PC-3 (cell line): ENCODE measurements around the gene NNAT. TPM values are rescaled to one million over a fixed set of nuclear protein-coding genes. Genes with fewer than 3 reads are reported as not detected.

Experiments
- ATAC-seq: fragments of 200-7000 bp; cut with Tn5 transposase; 2 replicates; pipeline ENCODE4 v1.9.1; 2020; ENCODE audit warnings: mild to moderate bottlenecking, moderate library complexity
- BruUV-seq: library from RNA; stranded (reverse); fragments of 400-500 nt; replicated peaks from 2 replicates; lab custom pipeline; 2021; lab: Mats Ljungman, UMichigan
- CTCF ChIA-PET: fragments of 300-600 bp; sonication (Branson Sonifier 250); formaldehyde crosslinking; loops from one replicate; lab custom pipeline; 2022; ENCODE audit warnings: antibody characterized with exemption; lab: Charles Lee
- POLR2A ChIA-PET: fragments of 300-600 bp; sonication (Branson Sonifier 250); formaldehyde crosslinking; loops from one replicate; lab custom pipeline; 2022; ENCODE audit warnings: antibody characterized with exemption; ENCODE audit not compliant: unreplicated experiment; lab: Charles Lee
- DNase-seq: peaks from one replicate; pipeline ENCODE4 v3.0.0-alpha.2; 2015
- H2AFZ ChIP-seq: fragments of 300-600 bp; sonication (generic); 2 replicates; pipeline ENCODE4 v1.6.0; 2016; ENCODE audit warnings: antibody characterized with exemption, low read length
- H3F3A ChIP-seq: fragments of 300-600 bp; sonication (generic); one replicate; pipeline ENCODE4 v1.6.0; 2017; ENCODE audit warnings: antibody characterized with exemption, low read length, control low read depth, mild to moderate bottlenecking; ENCODE audit not compliant: unreplicated experiment
- H3K27ac ChIP-seq: fragments of 300-600 bp; sonication (generic); 2 replicates; pipeline ENCODE4 v1.5.1; 2016; ENCODE audit warnings: mild to moderate bottlenecking, low read length
- H3K27me3 ChIP-seq: fragments of 300-600 bp; sonication (generic); 2 replicates; pipeline ENCODE4 v1.6.1; 2016; ENCODE audit warnings: low read length, mixed read lengths
- H3K36me3 ChIP-seq: fragments of 300-600 bp; sonication (generic); 2 replicates; pipeline ENCODE4 v1.6.1; 2016; ENCODE audit warnings: low read depth, mixed run types, low read length, mixed read lengths
- H3K4me1 ChIP-seq: fragments of 300-600 bp; sonication (generic); 2 replicates; pipeline ENCODE4 v1.5.1; 2016; ENCODE audit warnings: low read length; ENCODE audit not compliant: insufficient read depth
- H3K4me2 ChIP-seq: fragments of 300-600 bp; sonication (generic); 2 replicates; pipeline ENCODE4 v1.6.0; 2016; ENCODE audit warnings: low read length
- H3K4me3 ChIP-seq: fragments of 300-600 bp; sonication (generic); 2 replicates; pipeline ENCODE4 v1.5.1; 2016; ENCODE audit warnings: mild to moderate bottlenecking, low read length, mixed read lengths
- H3K79me2 ChIP-seq: fragments of 300-600 bp; sonication (generic); 2 replicates; pipeline ENCODE4 v1.6.1; 2017; ENCODE audit warnings: low read length, mixed read lengths
- H3K9ac ChIP-seq: fragments of 300-600 bp; sonication (generic); 2 replicates; pipeline ENCODE4 v1.6.0; 2016; ENCODE audit warnings: mild to moderate bottlenecking, low read length
- H3K9me2 ChIP-seq: fragments of 300-600 bp; sonication (generic); replicated peaks from 2 replicates; pipeline ENCODE4 v1.6.1; 2016; ENCODE audit warnings: mixed run types, low read length, mixed read lengths
- H3K9me3 ChIP-seq: fragments of 300-600 bp; sonication (generic); 2 replicates; pipeline ENCODE4 v1.6.1; 2016; ENCODE audit warnings: low read length, mixed read lengths
- H4K20me1 ChIP-seq: fragments of 300-600 bp; sonication (generic); 2 replicates; pipeline ENCODE4 v1.6.1; 2016; ENCODE audit warnings: low read length, mixed read lengths
- CTCF ChIP-seq: fragments of 300-600 bp; sonication (generic); conservative IDR thresholded peaks from 2 replicates; pipeline ENCODE4 v1.5.1; 2017; ENCODE audit warnings: antibody characterized with exemption, low read depth, mild to moderate bottlenecking, low read length
- EZH2 ChIP-seq: fragments of 300-600 bp; sonication (generic); IDR thresholded peaks from one replicate; pipeline ENCODE4 v1.6.1; 2017; ENCODE audit warnings: antibody characterized with exemption, mild to moderate bottlenecking, low read length; ENCODE audit not compliant: unreplicated experiment
- EZH2phosphoT487 ChIP-seq: fragments of 300-600 bp; sonication (generic); IDR thresholded peaks from 2 replicates; pipeline ENCODE4 v1.6.1; 2018; ENCODE audit warnings: mild to moderate bottlenecking, antibody characterized with exemption, low read length, borderline replicate concordance
- intact Hi-C: fragments of 100-400 bp; cut with micrococcal nuclease; formaldehyde crosslinking; loops from 2 replicates; pipeline ENCODE4 v1.9.0; 2023
- total RNA-seq: library from RNA; depleted of rRNA; stranded (reverse); fragments of >200 nt; gene quantifications from 2 replicates; pipeline ENCODE4 v1.2.3, GENCODE V29; 2014

NNAT gene
- total RNA-seq, 1 experiment from 2014 or later: not detected

DNA sequence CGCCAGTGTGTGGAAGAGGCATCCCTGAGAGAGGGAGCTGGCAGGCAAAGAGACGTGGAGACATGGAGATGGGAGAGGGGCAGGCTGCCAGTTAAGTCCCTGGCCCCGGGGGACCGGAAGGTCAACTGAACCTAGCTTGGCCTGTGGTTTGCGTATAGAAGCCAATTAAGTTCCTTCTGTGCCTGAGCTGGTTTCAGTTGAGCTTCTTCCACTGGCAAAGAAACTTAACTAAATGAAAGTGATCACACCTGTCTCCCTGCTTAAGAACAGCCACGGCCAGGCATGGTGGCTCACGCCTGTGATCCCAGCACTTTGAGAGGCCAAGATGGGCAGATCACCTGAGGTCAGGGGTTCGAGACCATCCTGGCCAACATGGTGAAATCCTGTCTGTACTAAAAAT, 26.7 kb upstream of the NNAT start:
- no peaks in the 10 kb centered on the region for H3F3A ChIP-seq
- H3K27ac ChIP-seq: no peak overlapping the region
- CTCF ChIA-PET: no interaction called here
- no peaks in the 10 kb centered on the region for H3K79me2 ChIP-seq
- no peak for ATAC-seq
- H3K4me2 ChIP-seq: no peak overlapping the region
- no peak overlapping the region for H3K9ac ChIP-seq
- BruUV-seq: no TSS peak
- no peak for DNase-seq
- H3K4me1 ChIP-seq: peaks cover 11% of the 10 kb centered on the region
- no peaks in the 10 kb centered on the region for H3K9me3 ChIP-seq
- intact Hi-C loops: no loop called here
- no peak overlapping the region for H3K4me3 ChIP-seq
- H3K27me3 ChIP-seq: no peaks in the 10 kb centered on the region
- H3K36me3 ChIP-seq: no peaks in the 10 kb centered on the region
- no peaks in the 10 kb centered on the region for H3K9me2 ChIP-seq
- H2AFZ ChIP-seq: no peak overlapping the region
- POLR2A ChIA-PET: no interaction called here
- no peaks in the 10 kb centered on the region for H4K20me1 ChIP-seq
- no peak for TF ChIP-seq CTCF
- TF ChIP-seq EZH2phosphoT487: no peak
- no peak for TF ChIP-seq EZH2

DNA sequence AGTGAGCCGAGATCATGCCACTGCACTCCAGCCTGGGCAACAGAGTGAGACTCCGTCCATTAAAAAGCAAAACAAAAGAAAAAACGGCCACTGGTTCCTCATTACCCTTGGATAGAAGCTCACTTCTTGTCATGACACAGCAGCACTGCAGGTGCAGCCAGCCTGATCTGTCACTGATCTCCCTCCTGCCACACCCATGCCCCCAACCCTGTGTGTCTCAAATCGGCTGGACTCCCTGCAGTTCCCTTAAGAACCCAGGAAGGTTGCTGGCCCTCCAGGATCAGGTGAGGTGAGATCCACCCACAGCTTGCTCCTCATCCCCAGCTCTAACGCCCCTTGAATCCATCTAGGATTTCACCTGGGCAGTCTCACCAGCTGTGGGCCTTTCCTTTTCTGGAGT, 26.3 kb upstream of the NNAT start:
- H3K36me3 ChIP-seq: no peaks in the 10 kb centered on the region
- TF ChIP-seq EZH2phosphoT487: no peak
- no peak for TF ChIP-seq CTCF
- no peak for TF ChIP-seq EZH2
- no peak overlapping the region for H3K9ac ChIP-seq
- intact Hi-C loops: no loop called here
- H3K27ac ChIP-seq: no peak overlapping the region
- ATAC-seq (no peak), DNase-seq (no peak)
- no peaks in the 10 kb centered on the region for H4K20me1 ChIP-seq
- no peak overlapping the region for H3K4me2 ChIP-seq
- POLR2A ChIA-PET: no interaction called here
- H3F3A ChIP-seq: no peaks in the 10 kb centered on the region
- no peaks in the 10 kb centered on the region for H3K9me2 ChIP-seq
- no peaks in the 10 kb centered on the region for H3K79me2 ChIP-seq
- no peak overlapping the region for H2AFZ ChIP-seq
- no peaks in the 10 kb centered on the region for H3K9me3 ChIP-seq
- CTCF ChIA-PET: no interaction called here
- H3K4me1 ChIP-seq: peaks cover 11% of the 10 kb centered on the region
- no peak overlapping the region for H3K4me3 ChIP-seq
- no peaks in the 10 kb centered on the region for H3K27me3 ChIP-seq
- no TSS peak for BruUV-seq

- no peak overlapping the region for H3K4me3 ChIP-seq
- ATAC-seq: peak; percentile 83
- H3K4me1 ChIP-seq: peaks cover 11% of the 10 kb centered on the region
- no peaks in the 10 kb centered on the region for H3K27me3 ChIP-seq
- no peaks in the 10 kb centered on the region for H3F3A ChIP-seq
- ChIA-PET CTCF (interaction anchor here (0.6 kb wide), 2 partner anchors 44 to 209 kb away, joined by 3 to 4 read pairs; partner anchors contain the start of gene MANBAL), POLR2A (interaction anchor here (0.6 kb wide), 1 partner anchor 46 kb away, joined by 9 read pairs; no protein-coding TSS in a partner anchor)
- H2AFZ ChIP-seq: no peak overlapping the region
- H4K20me1 ChIP-seq: no peaks in the 10 kb centered on the region
- H3K4me2 ChIP-seq: peak overlapping the region; percentile 15; the same call in 1 of the 2 replicates
- H3K36me3 ChIP-seq: peaks cover 3% of the 10 kb centered on the region; the same call in 1 of the 2 replicates
- no TSS peak for BruUV-seq
- TF ChIP-seq CTCF (no peak), EZH2 (no peak), EZH2phosphoT487 (no peak)
- H3K9me3 ChIP-seq: no peaks in the 10 kb centered on the region
- peak; percentile 42 for DNase-seq
- intact Hi-C loops: no loop called here
- H3K79me2 ChIP-seq: no peaks in the 10 kb centered on the region
- H3K9ac ChIP-seq: no peak overlapping the region
- no peaks in the 10 kb centered on the region for H3K9me2 ChIP-seq
- peak overlapping the region; percentile 21 for H3K27ac ChIP-seq
These were observed 22.9 kb upstream of the NNAT start for GRCh38 chr20:37498066-37498665.
